Activated CD8-positive, alpha-beta memory T cell treated with anti-CD3 and anti-CD28 coated beads, Interleukin-2, amount 50 U/mL, for 1 hour (primary cell): Measurements from ENCODE around the gene SENP7.
"Not testable (repeated sequence)": the region's sequence is repeated elsewhere in the genome, so short reads cannot be mapped to it uniquely, and the experiment has no call there.

Source experiments
- DNase-seq: peaks from one replicate; pipeline ENCODE4 v3.0.0-alpha.2; 2020; ENCODE audit errors: extremely low read depth

Gene SENP7

GRCh38 chr3:101329016-101329673 is 183.9 kb downstream of the SENP7 start:
- no peak for DNase-seq

DNA sequence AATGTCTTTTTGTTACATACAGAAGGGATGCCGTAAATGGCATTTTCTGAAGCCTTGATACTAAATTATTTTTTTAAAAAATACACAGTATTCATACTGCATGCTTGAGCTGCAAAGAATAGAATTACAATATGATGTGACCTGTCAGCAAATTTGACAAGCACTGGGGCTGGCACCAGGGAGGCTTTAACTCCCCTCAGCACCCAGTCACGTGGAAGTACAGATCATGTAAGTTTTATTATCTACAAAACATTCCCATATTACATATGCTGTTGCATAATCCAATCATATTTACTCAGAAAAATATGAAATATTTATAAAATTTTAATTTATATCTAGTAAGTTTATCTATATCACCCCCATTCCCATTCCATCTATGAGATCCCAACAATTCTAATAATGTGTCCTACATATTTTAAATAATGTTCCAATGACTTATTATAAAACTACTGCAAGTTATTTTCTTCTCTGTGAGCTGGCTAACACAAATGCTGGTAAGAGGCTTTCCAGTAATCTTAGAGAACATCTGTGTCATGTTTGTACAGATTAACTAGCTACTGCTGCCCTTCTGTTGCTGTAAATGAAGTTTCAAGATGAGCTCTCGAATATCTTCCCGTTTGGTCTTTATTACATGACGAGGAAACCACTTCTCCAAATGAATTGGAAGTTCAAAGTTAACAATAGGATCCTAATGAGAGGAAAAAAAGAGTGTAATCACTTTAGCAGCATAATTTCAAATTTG is 187.4 kb downstream of the SENP7 start:
- no peak for DNase-seq

- no peak for DNase-seq
Observed at GRCh38 chr3:101320475-101320874, 192.5 kb downstream of the SENP7 start, which contains the start of gene IMPG2. IMPG2 (minus strand) TSS chr3:101320575; CDS start chr3:101320372, 203 bp downstream.

DNA sequence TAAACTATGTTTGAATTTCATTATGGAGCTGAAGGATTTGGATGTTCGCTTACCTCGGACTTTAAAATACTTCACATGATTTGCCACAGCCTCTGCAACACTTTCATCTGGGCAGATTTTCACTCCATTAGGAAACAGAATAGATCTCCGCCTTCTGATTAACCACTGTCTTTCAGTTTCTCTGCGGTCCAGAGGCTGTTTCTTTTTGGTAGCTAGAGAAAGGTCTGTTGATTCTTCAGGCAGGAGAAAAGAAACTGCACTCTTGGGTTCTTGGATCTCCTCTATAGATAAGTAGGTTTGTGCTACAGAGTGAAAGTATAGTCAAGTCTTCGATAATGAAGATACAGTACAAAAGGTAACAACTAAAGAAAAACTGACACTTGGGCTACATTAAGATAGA is 193.5 kb downstream of the SENP7 start:
- no peak for DNase-seq

DNA sequence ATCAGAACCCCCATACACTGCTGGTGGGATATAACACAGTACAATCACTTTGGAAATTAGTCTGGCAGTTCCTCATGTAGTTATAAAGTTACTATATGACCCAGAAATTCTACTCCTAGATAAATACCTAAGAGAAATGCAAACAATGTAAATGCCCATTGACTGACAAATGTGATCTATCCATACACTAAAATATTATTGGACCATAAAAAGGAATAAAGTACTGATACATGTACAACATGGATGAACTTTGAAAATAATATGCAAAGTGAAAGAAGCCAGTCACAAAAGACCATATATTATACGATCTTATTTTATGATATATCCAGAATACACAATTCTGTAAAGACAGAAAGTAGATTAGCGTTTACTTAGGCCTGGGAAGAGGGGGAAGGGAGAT is 200.5 kb downstream of the SENP7 start:
- no peak for DNase-seq

- no peak for DNase-seq
Observed at GRCh38 chr3:101311676-101312075, 201.3 kb downstream of the SENP7 start.

- DNase-seq, result no peak
Observed at GRCh38 chr3:101310978-101311375, 202.0 kb downstream of the SENP7 start.

- not testable (repeated sequence) for DNase-seq
Observed at GRCh38 chr3:101308147-101308772, 204.8 kb downstream of the SENP7 start.

DNA sequence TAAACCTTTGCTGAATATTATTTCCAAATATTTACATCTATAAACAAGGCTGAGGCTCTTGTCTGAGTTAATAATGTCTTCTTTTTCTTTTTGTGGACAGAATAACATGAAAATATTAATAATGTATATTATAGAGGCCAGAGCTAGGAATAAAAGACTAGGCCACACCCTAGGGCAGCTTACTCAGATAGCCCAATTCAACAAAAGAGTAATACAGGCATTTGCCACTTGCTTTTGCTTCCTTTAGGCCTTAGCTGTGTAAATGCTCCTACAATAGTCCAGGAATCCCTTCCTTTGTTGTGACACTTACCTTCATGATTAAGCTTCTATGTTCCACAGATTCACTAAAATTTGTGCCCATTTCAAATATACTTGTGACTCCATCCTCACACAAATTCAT is 209.2 kb downstream of the SENP7 start:
- no peak for DNase-seq

DNA sequence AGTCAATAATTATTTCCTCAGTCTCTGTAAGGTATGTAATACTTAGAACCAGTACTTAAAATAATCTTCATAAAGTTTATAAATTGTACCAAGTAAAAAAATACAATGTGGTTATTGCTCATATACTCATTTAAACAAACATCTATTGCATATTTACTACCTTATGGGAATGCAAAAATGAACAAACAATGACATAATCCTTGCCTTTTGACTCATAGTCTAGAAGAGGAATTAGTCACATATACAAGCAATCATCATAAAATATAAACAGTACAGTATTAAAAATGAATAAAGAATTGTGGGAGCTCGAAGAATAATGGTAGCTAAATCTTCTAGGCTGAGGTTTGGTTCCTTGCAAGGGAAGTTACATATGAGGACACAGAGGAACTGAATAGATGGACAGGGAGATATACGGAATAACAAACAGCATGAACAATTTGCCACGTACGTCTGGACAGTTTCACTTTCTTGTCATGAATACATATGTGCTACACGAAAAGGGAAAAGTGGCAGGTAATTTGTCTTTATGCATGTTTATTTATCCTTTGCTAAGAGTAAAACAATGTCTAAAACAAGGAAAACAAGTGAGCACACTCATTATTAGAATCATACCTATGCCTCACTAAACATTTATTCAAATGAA is 209.8 kb downstream of the SENP7 start:
- DNase-seq, result no peak

GRCh38 chr3:101300073-101300472 is 212.9 kb downstream of the SENP7 start:
- no peak for DNase-seq

DNA sequence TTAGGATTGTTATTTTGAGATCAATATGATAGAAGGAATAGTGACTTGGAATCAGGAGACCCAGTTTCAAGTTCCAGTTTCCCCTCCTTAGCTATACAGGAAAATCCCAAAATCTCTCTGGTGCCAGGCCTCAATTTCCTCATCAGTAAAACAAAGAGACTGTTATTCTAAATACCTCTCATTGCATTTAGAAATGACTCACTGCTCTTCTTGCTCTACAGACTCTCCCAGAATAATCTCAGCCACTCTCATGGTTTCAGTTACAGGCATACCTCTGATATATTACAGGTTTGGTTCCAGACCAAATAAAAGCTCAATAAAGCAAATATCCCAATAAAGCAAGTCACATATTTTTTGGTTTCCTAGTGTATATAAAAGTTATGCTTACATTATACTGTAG is 221.0 kb downstream of the SENP7 start:
- DNase-seq, result no peak

DNA sequence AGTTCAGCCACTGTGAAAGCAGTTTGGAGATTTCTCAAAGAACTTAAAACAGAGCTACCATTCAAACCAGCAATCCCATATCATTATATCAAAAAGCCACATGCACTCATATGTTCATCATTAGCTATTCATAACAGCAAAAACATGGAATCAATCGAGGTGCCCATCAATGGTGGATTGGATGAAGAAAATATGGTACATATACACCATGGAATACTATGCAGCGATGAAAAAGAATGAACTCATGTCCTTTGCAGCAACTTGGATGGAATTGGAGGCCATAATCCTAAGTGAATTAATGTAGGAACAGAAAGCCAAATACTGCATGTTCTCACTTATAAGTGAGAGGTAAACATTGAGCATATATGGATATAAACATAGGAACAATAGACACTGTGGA is 224.7 kb downstream of the SENP7 start:
- no peak for DNase-seq

DNA sequence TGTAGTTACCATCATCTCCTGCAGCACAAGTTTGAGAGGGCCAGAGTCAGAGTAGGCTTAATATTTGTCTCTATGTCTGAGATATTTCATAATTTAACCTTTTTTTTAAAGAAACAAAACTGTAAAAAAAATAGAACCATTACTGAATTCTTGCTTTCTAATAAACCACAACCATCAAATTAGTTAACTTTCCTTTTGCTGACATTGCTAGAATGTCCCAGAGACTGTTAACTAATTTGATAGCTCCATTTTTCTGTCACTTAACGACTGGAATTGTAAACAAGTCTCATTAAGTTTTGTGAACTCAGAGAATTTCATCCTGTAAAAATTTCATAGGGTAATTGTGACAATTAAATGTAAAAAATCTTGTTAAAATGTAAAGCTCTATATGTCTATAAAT is 228.3 kb downstream of the SENP7 start:
- no peak for DNase-seq

- no peak for DNase-seq
Observed at GRCh38 chr3:101281521-101282030, 231.4 kb downstream of the SENP7 start.

DNA sequence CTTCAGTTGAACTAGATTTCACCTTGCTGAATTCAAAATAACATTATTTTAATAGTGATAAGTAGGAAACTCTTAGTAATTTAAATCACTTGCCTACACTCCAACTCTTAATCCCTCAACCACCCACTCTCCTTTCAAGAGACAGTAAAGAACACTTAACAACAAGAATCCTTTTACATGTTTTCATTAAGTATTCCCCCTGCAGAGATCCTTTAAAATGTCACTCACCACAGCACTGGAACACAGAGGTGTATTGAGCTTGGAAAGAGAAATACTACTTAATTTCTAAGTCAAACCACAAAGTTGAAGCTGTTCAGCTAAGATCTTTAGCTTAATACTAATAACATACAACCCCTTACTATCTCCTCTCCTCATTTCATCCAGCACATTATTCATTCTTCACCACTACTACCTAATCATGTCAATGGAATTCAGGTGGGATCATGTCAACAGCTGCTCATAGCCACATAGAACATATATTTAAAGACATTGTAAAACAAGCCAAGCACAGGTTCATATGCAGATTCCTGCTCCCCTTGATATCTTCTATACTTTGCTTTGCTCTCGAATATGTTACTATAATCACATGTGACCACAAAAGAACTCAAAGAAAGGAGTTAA is 233.1 kb downstream of the SENP7 start:
- DNase-seq, result no peak

DNA sequence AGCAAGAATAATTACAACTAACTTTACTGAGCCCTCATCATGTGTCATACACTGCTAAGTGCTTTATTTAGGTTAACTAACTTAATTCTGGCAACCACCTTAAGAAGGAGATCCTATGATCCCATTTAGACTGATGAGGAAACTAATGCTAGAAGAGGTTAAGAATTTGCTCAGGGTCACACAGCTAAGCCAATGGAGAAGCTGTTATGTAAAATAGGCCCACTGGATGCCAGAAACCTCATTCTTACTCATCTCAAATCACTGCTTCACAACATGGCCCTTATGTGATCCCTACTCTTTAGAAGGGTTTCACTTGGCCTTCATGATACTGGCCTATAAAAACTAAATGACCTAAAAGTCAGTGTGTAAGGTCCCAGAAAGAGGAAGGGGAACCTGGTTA is 233.8 kb downstream of the SENP7 start:
- no peak for DNase-seq

DNA sequence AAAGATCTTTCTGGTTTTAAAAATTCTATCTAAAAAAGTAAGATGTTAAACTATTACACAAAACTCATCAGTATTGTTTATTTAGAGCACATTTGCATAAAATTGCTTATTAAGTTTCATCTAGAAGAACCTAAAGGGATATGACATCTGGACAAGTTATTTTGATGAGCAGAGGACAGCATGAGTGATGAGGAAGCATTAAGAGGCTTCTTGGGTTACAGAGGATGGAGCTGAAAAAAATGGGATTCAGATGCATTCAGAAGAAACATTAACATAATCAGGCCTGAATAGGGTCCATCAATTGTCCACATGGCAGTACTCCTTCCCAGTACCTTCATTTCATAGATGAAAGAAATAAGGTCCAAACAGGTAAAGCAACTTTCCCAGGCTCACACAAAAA is 234.3 kb downstream of the SENP7 start:
- DNase-seq, result no peak
